Measurements from ENCODE around the gene KCNJ6. TPM values are rescaled to one million over a fixed set of nuclear protein-coding genes. Genes with fewer than 3 reads are reported as not detected.
A peak's percentile ranks its signal among the peaks of the same experiment; 100 is the strongest.
"Not testable (repeated sequence)": the region's sequence is repeated elsewhere in the genome, so short reads cannot be mapped to it uniquely, and the experiment has no call there.

The KCNJ6 gene
- total and polyA plus RNA-seq, 2 of the 8 experiments (the other 6 are each of a cell fraction or from before 2014, with no cell fraction given) = 0.51 to 1.2 TPM

GRCh38 chr21:37761406-37761805 lies 154.9 kb downstream of the KCNJ6 start:
- CTCF ChIA-PET (ENCODE audit: partially characterized antibody) = interaction anchor here (1.0 kb wide), 1 partner anchor 61 kb away, joined by 4 read pairs; no protein-coding TSS in a partner anchor
- H3K27me3 ChIP-seq (replicated peaks in 1 of 4; ENCODE audit: control insufficient read depth in 3 of 4, extremely low read depth in 1 of 4, insufficient read depth in 3 of 4, low read length in 3 of 4) = not testable (repeated sequence)

More at GRCh38 chr21:37761406-37761805, 154.9 kb downstream of the KCNJ6 start:
- DNase-seq (ENCODE audit: low read depth in 1 of 2, low spot score in 2 of 2); H3K23ac ChIP-seq (ENCODE audit: insufficient read length); H3K14ac ChIP-seq (ENCODE audit: insufficient read length); H3K4ac ChIP-seq (replicated peaks; ENCODE audit: insufficient read length, low read depth, low read length); H4K5ac ChIP-seq (ENCODE audit: insufficient read length, low read depth, low read length); H3K9me3 ChIP-seq (ENCODE audit: insufficient read depth in 2 of 2, low read depth in 1 of 2, low read length in 1 of 2); H4K20me1 ChIP-seq (replicated peaks in 1 of 2; ENCODE audit: control insufficient read depth in 1 of 2, insufficient read depth in 2 of 2, low read length in 2 of 2); H4K91ac ChIP-seq (replicated peaks; ENCODE audit: insufficient read length, low read length); H3K36me3 ChIP-seq (ENCODE audit: control insufficient read depth in 2 of 4, insufficient read depth in 4 of 4, low read length in 3 of 4); H2BK20ac ChIP-seq (ENCODE audit: low read length); H3K4me1 ChIP-seq (replicated peaks in 1 of 4; ENCODE audit: control insufficient read depth in 3 of 4, insufficient read depth in 4 of 4, low read length in 3 of 4); H2BK12ac ChIP-seq (ENCODE audit: low read depth, low read length); H2AFZ ChIP-seq (ENCODE audit: low read length); H2AK5ac ChIP-seq (ENCODE audit: low read depth, low read length); H3K4me2 ChIP-seq (ENCODE audit: insufficient read depth in 1 of 2, low read depth in 2 of 2, low read length in 2 of 2); POLR2A ChIA-PET (ENCODE audit: partially characterized antibody); H3K79me1 ChIP-seq (ENCODE audit: low read depth, low read length); H4K8ac ChIP-seq (ENCODE audit: extremely low read depth, insufficient read depth, low read length); H2BK120ac ChIP-seq (replicated peaks; ENCODE audit: low read depth, low read length); H3K4me3 ChIP-seq (ENCODE audit: extremely low read depth in 1 of 4, insufficient read depth in 2 of 4, low read depth in 3 of 4, low read length in 4 of 4); H3K79me2 ChIP-seq (ENCODE audit: control insufficient read depth in 1 of 2, insufficient read depth in 2 of 2, low read length in 2 of 2); H2BK15ac ChIP-seq (ENCODE audit: low read length); H3K23me2 ChIP-seq (ENCODE audit: low read depth, low read length); H3K9ac ChIP-seq (replicated peaks in 1 of 4; ENCODE audit: extremely low read depth in 1 of 4, low read depth in 3 of 4, low read length in 3 of 4); H3K18ac ChIP-seq (ENCODE audit: extremely low read depth, low read length); H3K27ac ChIP-seq (ENCODE audit: low read depth, low read length): not testable (repeated sequence)
- Histone ChIP-seq H3K56ac (replicated peaks; ENCODE audit: insufficient read length, low read depth, low read length) (peak overlapping the region; percentile 98), H2BK5ac (ENCODE audit: low read depth, low read length) (peak overlapping the region; percentile 27; the same call in 1 of the 2 replicates)
- peak; percentile 90 for FAIRE-seq
- 82 to 100% methylated on average over 2 to 4 of the region's 4 CpGs for WGBS, 2 experiments (ENCODE audit: extremely low coverage in 1 of 2, insufficient coverage in 1 of 2, insufficient read length in 1 of 2, insufficient replicate concordance in 2 of 2, low coverage in 1 of 2, low lambda C conversion rate in 2 of 2, missing lambda C conversion rate in 1 of 2)
